HG02884 (cell line): Measurements from ENCODE around the gene HDAC11.
"Not testable (repeated sequence)": the region's sequence is repeated elsewhere in the genome, so short reads cannot be mapped to it uniquely, and the experiment has no call there.

Source experiments
- ATAC-seq: cut with Tn5 transposase; IDR thresholded peaks from one replicate; pipeline ENCODE4 v1.9.1; 2021; ENCODE audit warnings: mild to moderate bottlenecking, moderate library complexity; ENCODE audit not compliant: unreplicated experiment

The HDAC11 gene

GRCh38 chr3:13466781-13467180 lies 13.3 kb upstream of the HDAC11 start:
- ATAC-seq, result no peak

GRCh38 chr3:13470894-13471574 lies 9.1 kb upstream of the HDAC11 start:
- no peak for ATAC-seq

- ATAC-seq, result no peak
Observed at GRCh38 chr3:13472286-13472685, 7.8 kb upstream of the HDAC11 start.

GRCh38 chr3:13473020-13473419 lies 7.1 kb upstream of the HDAC11 start:
- ATAC-seq, result no peak

- no peak for ATAC-seq
Observed at GRCh38 chr3:13474021-13474420, 6.1 kb upstream of the HDAC11 start.

- ATAC-seq, result no peak
Observed at GRCh38 chr3:13474776-13475303, 5.3 kb upstream of the HDAC11 start.

- ATAC-seq, result no peak
Observed at GRCh38 chr3:13475871-13476590, 4.1 kb upstream of the HDAC11 start.

GRCh38 chr3:13477943-13478342 lies 2.2 kb upstream of the HDAC11 start:
- no peak for ATAC-seq

- ATAC-seq, result no peak
Observed at GRCh38 chr3:13479332-13479581, 849 bp upstream of the HDAC11 start.

- peak; percentile 21 for ATAC-seq
Observed at GRCh38 chr3:13480340-13481318, 523 bp downstream of the HDAC11 start.

GRCh38 chr3:13482106-13482690 lies 2.1 kb downstream of the HDAC11 start:
- ATAC-seq, result no peak

- no peak for ATAC-seq
Observed at GRCh38 chr3:13483286-13483685, 3.2 kb downstream of the HDAC11 start.

GRCh38 chr3:13483988-13484695 lies 4.0 kb downstream of the HDAC11 start:
- no peak for ATAC-seq

- ATAC-seq, result no peak
Observed at GRCh38 chr3:13484851-13485590, 4.9 kb downstream of the HDAC11 start.

GRCh38 chr3:13485630-13486562 lies 5.8 kb downstream of the HDAC11 start:
- ATAC-seq, result not testable (repeated sequence)

GRCh38 chr3:13487403-13487802 lies 7.3 kb downstream of the HDAC11 start:
- no peak for ATAC-seq

GRCh38 chr3:13491206-13491974 lies 11.3 kb downstream of the HDAC11 start:
- no peak for ATAC-seq

GRCh38 chr3:13492048-13492447 lies 11.9 kb downstream of the HDAC11 start:
- ATAC-seq, result no peak
